ENCODE measurements around the gene A4GALT.

The A4GALT gene

DNA sequence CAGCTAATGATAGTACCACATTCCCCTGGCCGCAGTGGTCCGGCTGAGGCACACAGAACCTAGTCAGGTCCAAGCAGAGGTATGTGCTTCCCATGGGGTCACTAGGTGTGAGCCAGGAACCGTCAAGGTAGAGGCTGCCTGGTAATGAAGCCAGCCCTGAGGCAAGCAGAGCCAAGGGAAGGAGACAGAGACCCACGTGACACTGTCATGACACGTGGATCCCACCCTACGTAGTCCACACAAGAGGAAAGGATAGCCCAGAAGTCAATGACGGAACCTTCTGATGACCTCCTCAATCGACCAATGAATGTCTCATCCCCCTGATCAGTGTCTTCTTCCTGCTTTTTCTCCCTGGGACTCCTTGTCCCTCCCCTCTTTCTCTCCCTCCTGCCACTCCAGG lies 19.0 kb downstream of the A4GALT start:
- DNase-seq (ENCODE audit: low read depth): no peak

DNA sequence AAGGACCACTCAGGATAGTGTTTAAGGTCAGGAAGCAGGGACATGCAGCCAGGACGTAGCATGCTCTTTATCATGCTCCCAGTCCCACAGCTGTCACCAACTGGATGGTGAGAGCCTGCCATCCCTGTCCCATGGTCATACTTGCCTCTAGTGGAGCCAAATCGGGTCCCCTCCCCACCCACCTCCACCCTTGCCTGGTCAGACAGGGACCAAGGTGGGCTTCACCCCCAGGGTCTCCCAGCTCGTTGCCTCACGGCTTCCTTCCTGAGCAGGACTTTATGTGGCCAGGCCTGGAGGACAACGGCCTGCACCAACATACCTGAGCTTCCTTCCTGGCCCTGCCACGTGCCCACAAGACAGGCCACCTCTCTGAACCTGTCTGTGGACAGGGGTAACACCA lies 19.8 kb downstream of the A4GALT start:
- no peak for DNase-seq (ENCODE audit: low read depth)

DNA sequence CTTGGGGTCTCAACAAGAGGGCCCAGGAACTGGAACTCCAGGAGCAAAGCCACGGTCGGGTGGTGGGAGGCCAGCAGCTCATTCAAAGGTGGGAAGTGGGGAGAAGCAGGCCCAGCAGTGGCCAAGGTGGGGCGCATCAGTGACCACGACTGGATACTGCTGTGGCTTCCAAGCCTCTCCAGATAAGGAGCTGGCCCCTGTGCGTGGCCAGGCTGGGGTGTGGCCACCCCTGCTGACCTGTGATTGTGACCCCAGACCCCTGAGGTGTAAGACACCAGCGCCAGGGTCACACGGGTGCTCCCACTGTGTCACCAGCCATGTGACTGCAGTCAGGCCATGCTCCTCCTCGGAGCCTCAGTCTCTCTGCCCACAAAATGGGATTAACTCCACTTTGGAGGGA lies 20.3 kb downstream of the A4GALT start:
- no peak for DNase-seq (ENCODE audit: low read depth)

DNA sequence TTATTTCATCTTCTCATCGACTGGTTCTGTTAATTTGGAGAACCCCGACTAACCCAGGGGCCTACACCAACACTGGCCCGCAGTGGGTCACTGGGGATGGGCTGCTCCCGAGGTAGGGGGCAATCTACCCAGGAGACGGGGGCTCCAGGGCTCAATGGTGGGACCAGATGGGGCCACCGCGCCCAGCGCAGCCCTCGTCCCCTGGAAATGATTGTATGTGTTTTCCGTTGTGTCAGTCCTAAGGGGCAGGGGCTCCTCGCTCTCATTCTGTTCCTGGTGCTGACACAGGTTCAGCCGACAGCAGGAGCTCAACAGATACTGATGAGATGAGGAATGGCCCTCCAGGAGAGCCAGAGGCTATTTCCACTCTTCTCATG lies 20.7 kb downstream of the A4GALT start:
- no peak for DNase-seq (ENCODE audit: low read depth)

DNA sequence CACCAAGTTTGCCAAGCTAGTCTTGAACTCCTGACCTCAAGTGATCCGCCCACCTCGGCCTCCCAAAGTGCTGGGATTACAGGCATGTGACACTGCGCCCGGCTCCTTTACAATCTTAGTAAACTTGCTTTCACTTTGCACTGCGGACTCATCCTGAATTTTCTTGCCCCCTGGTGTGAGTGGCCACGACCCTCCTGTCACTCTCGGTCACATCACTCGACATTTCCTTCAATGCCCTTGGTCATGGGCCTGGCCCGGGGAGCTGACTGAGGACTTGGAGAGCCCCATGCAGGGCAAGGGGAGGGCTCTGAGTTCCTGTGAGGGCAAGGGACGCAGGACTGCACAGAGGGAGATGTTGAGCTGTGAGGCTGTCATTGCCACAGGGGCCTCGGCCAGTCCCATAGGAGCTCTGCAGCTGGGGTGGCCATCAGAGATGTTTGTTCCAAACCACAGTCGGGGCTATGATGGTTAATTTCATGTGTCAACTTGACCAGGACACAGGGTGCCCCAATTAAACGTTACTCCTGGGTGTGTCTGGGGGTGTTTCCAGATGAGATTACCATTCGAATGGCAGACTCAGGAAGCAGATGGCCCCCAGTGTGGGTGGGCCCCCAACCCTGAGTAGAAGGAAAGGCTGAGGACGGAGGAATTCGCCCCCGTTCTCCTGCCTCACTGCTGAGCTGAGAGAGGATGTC lies 21.2 kb downstream of the A4GALT start:
- DNase-seq (ENCODE audit: low read depth): no peak

DNA sequence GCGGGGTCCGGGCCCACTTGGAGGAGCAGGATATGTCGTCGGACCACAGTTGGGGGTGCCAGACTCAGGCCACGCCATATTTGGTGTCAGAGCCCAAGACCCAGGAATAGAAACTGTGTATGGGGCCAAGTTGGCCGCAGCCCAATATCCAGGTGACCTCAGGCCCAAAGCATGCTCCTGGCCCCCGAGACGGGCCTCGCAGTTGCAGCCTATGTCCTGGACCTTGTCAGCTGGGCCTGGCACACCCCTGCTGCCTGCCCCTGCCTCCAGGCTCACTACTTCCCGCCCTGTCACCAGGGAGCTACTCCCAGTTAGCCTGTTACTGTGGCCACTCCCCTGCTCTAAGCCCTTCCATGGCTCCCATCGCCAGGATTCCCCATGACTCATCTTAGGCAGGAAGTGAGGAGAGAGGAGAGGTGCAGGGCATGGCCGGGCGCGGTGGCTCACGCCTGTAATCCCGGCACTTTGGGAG lies 23.1 kb downstream of the A4GALT start:
- DNase-seq (ENCODE audit: low read depth): no peak

DNA sequence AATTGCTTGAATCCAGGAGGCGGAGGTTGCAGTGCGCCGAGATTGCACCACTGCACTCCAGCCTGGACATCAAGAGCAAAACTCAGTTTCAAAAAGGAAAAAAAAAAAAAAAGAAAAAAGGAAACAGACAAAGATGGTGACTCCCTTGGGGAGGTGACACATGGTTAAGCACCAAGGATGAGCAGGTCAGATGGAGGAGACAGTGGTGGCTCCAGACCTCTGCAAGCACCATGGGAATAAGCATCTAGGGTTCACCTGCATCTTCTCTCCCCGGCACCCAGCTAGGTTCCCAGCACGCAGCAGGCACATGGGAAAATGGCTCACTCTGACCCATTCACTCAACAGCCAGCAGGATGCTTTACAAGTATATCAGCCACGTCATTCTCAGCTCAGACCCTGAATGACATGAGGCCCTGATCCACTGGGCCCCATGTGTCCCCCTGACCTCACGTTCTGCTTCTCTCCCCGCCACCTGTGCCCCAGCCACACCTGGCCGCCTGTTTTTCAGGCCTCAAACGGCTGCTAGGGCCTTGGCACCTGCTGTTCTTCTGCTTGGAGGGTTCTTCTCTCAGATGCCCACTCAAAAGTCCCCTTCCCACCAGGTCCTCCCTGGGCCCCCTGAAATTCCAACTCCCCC lies 24.2 kb downstream of the A4GALT start:
- no peak for DNase-seq (ENCODE audit: low read depth)

DNA sequence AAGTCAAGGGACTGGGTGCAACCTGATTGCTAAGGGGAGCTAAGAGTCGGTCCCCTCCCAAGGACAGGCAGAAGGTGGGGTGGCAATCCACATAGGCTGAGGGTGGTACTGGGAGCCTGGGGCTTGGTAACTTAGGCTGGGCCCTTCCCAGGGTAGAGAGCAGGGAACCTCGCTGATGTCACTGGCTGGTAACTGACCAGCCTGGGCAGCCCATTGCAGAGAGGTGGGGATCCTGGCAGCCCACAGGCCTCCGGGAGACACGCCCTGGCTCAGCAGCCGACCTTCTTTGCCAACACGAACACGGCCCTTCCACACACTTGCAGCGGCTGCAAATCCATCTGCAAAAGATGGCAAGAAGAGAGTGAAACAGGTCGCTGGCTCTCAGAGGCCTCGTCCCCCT lies 25.4 kb downstream of the A4GALT start:
- DNase-seq (ENCODE audit: low read depth): no peak

DNA sequence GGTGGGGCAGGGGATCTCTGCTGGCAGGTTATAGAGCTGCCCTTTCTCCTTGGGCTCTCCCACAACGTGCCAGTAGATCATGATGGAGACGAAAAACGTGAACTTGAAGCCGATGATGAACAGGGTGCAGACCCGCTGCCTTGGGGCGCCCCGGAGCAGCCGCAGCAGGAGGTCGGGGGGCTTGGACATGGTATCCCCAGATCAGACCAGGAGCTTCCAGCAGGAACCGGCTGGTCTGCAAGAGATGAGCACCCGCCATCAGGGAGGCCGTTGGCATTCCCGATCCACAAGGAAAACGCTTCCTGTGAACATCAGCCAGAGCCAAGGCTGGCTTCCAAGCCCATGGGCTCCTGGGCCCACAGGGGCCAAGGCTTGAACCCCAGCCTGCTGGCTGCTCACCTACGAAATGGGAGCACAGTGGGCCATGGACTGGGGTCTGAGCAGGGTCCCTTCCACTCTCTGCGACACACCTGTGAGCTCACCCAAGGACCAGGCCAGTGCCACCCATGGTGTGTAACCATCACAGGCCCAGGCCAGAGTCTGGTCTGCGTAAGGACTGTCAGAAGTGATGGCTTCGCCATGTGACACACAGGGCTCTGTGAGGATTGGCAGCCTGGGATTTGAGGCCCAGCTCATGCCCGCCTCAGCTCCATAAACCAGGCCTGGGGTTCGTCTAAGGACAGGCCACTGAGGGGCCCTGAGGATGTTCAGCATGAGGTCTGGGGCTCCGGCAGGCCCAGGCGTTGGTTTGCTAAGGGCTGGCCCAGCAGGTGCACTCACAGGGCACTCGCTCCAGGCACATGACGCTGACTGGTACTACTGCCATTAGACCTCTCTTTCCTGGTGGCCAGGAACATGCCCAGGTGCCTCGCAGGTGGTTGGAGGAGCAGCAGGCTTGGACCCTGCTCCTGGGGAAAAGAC lies 26.6 kb downstream of the A4GALT start:
- DNase-seq (ENCODE audit: low read depth): no peak

DNA sequence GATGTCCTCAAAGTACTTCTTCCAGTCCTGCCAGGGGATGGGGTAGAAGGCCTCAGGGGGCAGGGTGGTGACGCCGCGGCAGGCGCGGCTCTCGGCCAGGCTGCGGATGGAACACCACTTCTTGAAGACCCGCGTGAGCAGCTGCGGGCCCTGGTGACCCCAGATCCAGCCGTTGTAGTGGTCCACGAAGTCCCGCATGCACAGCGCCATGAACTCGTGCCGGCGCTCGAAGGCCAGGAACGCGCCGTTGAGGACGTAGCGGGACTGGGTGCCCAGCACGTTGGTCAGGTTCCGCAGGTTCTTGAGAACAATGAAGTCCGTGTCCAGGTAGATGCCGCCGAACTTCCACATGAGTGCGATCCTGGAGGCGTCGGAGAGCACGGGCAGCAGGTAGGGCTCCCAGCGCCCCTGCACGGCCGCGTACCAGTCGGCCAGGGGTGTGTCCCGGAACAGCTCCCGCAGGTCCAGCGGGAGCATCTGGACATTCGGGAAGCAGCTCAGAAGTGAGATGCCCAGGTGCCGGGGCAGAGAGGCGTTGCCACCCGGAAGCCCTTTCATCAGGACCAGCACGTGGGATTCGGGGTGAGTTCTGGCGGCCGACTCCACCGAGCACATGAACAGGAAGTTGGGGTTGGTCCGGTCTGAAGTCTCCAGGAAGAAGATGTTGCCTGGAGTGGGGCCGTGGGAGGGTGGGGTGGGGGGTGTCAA lies 27.5 kb downstream of the A4GALT start:
- DNase-seq (ENCODE audit: low read depth): no peak

DNA sequence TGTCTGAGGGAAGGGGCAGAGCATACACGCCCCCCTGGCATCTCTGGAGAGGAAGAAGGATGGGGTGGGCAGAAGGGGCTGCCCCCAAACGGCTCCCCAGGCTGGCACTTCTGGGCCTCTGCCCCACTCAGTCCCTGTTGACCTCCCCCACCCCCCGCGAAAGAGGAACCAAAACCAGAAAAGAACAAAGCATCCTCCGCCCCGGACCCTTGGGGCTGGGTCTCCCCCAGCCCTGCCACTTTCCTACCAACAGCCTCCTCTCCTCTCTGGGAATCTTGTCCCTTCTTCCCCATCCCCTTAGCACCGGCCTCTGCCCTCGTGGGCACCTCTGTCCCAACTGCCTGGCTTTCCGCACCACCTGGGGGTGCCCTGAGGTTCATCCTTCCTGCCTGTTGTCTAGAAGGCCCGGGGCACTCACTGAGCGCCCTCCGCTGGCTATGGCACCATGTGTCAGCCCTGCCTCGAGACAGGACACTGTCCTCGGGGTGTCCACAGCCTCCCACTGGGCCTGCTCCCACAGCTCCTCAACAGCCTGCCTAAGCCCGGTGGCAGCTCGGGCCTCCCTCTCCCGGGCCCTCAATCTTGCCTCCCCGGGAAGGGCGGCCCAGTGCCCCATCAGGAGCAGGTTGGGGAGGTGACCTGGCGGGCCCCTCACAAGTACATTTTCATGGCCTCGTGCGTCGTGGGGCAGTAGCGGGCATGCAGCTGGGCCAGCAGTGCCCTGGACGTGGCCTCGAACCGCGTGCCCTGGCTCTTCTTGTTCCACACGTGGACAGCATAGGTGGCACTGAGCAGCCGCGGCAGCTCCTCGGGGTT lies 28.2 kb downstream of the A4GALT start:
- DNase-seq (ENCODE audit: low read depth): no peak

DNA sequence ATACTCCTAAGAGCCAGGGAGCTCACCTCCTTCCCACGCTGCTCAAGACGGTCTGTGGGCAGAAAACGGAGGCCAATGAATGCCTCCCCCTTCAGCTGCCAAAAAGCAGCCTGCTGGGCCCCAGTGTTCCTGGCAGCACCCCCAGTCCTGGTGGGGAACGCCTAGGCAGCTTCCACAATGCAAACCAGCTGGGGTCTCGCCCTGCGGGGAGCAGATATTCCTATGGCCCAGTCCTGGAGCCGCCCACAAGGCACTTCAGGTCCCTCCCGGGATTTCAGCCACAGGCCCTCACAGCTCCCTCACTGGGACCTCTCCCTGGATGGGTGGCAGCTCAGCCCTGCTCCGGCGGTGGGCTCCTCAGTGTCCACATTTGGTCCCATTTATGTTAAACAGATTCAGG lies 29.2 kb downstream of the A4GALT start:
- DNase-seq (ENCODE audit: low read depth): no peak

DNA sequence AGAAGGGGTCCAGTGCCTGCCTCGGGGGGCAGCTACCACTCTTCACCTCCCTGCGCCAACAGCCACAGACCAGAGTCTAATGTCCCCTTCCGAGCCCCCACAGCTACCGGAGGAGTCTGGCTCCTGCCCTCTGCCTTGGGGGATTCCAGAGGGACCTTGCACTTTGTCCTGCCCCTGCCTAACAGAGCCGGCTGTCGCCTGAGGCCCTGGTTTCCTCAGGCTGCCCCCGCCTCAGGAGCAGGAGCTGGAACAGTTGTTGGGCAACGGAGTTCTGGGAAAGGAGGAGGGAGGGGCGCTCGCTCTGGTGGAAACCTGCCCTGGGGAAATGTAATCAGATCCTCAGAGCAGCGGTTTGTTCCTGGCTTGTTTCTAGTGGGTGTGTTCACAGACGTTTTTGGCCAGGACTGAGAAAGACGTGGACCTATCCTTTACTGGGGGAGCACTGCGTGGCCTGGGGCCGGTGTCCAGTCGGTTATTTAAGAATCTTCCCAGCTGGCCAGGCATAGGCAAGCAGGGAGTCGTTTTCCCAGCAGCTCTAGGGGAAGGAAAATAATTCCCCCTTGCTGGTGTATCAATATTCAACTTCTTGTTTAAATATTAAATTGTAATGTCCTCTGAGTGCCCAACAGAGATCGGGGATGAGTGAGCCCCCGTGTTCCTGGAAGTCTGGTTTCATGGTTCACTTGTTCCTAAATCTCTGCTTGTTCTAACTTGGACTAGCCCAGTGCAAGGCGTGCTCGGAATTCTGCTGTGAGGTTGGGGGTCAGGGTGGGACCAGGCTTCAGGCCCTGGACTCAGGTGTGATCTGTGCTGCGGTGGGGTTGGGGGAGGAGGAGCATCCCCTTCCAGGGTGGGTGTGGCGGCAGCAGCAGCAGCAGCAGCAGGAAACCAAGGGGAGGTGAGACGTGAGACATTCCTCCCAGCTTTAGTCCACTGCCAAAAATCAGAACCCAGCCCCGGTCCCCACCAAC lies 32.1 kb downstream of the A4GALT start:
- no peak for DNase-seq (ENCODE audit: low read depth)

DNA sequence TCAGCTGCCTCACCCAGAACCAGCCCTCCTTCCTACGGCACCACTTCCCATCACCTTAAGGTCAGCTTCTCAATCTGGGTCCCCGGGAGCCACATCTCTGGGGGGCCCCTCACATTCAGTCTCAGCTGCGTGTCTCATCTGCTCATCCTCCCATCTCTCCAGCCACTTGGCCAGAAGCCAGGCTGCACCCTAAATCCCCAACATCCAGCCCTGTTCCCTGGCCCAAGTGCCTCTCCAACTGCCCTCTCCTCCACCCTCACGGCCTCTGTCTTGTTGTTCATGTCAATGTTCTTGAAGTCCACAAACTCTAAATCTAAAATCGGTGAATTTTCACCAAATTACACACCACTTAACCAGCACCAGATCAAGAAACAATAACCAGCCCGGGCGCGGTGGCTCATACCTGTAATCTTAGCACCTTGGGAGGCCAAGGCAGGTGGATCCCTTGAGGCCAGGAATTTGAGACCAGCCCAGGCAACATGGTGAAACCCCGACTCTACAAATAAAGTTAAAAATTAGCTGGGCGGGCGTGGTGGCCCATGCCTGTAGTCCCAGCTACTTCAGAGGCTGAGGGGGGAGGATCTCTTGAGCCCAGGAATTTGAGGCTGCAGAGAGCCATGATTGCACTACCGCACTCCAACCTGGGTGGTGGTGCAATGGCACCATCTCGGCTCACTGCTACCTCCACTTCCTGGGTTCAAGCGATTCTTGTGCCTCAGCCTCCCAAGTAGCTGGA lies 33.7 kb downstream of the A4GALT start:
- no peak for DNase-seq (ENCODE audit: low read depth)

DNA sequence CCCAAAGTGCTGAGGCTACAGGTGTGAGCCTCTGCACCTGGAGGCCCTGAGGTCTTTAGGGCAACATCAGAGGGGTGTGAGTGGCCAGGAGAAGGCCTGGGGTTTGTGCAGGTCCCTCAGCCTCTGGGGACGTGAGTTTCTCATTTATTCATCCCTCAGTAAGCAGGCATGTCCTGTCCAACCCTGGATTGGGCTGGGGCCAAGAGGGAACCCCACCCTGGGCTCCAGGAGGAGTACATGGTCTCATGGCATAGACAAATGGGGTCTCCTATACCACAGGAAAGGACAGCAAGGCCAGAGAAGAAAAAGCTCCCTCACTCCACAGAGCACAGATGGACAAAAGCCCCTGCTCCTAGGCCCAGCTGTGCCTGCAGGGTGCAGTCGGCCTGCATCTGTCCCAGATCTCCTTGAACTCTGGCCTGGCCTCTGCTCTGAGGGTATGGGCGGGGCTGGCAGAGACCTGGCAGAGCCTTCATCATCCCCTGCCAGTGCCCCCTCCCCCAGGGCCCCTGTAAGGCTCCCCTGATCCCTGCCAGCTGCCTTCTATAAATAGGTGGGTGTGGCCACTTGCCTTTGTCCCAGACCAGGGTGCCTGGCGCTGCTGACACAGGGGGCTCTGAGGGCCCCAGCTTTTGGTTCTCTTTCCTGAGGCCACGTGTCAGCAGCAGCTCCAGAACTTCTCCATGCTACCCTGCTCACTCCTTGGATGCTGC lies 34.6 kb downstream of the A4GALT start:
- no peak for DNase-seq (ENCODE audit: low read depth)

DNA sequence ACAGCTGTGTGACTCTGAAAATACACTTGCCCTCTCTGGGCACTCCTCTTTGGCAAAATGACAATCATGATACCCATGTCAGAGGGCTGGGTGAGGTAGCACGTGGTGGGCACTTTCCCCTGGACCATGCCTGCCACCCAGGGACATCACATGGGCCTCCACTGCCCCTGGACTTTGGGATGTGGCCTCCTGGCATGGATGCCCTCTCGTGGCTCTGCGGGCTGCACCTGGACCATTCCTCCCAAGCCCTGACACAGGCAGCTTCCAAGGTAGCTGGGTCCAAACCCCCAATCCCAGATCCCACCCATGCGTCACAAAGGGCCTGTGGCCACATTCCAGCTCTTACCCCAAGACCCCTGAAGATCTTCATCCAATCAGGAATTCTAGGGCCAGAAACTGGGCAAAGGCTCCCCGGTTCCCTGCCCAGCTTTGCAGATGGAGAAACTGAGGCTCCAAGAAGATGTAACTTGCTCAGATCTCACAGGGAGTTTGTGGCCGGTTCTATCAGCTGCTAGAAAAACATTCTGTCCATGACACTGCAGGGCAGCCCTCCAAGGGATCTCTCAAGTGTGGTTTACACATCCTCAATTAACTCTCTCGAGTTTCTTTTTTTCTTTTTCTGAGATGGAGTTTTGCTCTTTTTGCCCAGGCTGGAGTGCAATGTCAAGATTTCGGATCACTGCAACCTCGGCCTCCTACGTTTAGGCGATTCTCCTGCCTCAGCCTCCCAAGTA lies 36.0 kb downstream of the A4GALT start:
- DNase-seq (ENCODE audit: low read depth): no peak

DNA sequence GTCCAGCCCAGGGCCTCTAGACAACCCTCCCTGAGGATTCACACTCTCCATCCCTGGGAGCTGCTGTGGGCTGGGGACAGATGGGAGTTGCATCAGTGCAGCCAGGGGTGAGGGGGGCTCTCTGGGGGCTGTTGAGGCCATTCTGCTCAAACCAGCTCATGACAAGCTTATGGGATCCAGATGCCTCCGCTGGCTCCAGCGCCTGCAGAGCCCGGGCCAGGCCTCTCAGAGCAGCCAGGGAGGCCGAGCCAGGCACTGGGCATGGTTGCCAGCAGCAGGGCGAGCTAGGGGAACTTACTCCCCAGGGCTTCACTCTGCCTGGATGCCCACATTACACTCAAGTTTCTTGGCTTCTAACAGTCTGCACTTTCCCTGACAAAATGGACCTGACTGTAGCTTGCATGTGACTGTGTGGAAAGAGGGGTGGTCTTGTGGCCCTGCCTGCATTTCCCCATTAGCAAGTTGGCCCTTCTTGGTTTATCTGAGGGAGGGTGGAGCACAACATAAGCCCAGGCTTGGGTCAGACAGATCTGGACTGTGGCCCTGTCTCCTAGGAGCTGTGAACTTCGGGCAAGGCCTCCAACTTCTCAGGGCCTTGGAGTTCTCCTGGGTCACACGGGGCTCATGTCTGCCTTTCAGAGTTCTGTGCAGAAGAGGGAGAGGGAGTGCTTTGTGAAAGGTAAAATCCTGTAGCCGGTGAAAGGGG lies 36.9 kb downstream of the A4GALT start:
- no peak for DNase-seq (ENCODE audit: low read depth)
